ENCODE data around the gene DMXL2.
"Not testable (repeated sequence)": the region's sequence is repeated elsewhere in the genome, so short reads cannot be mapped to it uniquely, and the experiment has no call there.

Gene DMXL2

GRCh38 chr15:51576286-51576850 lies 46.2 kb downstream of the DMXL2 start:
- no peak for DNase-seq

GRCh38 chr15:51575775-51576174 lies 46.8 kb downstream of the DMXL2 start:
- DNase-seq, result no peak

- not testable (repeated sequence) for DNase-seq
These were observed 49.2 kb downstream of the DMXL2 start for GRCh38 chr15:51573352-51573751.

- DNase-seq, result not testable (repeated sequence)
These were observed 53.4 kb downstream of the DMXL2 start for GRCh38 chr15:51568939-51569784.

- no peak for DNase-seq
These were observed 61.3 kb downstream of the DMXL2 start for GRCh38 chr15:51561271-51561670.

- no peak for DNase-seq
These were observed 63.7 kb downstream of the DMXL2 start for GRCh38 chr15:51558876-51559275.

GRCh38 chr15:51558411-51558810 lies 64.2 kb downstream of the DMXL2 start:
- no peak for DNase-seq

GRCh38 chr15:51550841-51551240 lies 71.7 kb downstream of the DMXL2 start:
- peak; percentile 10 for DNase-seq

- DNase-seq, result no peak
These were observed 74.9 kb downstream of the DMXL2 start for GRCh38 chr15:51547656-51548055.

- no peak for DNase-seq
These were observed 85.5 kb downstream of the DMXL2 start for GRCh38 chr15:51536965-51537574.

GRCh38 chr15:51533672-51534398 lies 88.7 kb downstream of the DMXL2 start:
- no peak for DNase-seq

- no peak for DNase-seq
These were observed 95.6 kb downstream of the DMXL2 start for GRCh38 chr15:51526955-51527354.

- DNase-seq, result no peak
These were observed 98.2 kb downstream of the DMXL2 start for GRCh38 chr15:51524376-51524775.

- DNase-seq, result no peak
These were observed 106.3 kb downstream of the DMXL2 start for GRCh38 chr15:51516291-51516690.

- DNase-seq, result no peak
These were observed 117.3 kb downstream of the DMXL2 start for GRCh38 chr15:51505251-51505650.

- no peak for DNase-seq
These were observed 119.6 kb downstream of the DMXL2 start for GRCh38 chr15:51503003-51503402.

GRCh38 chr15:51499379-51499976 lies 123.1 kb downstream of the DMXL2 start:
- DNase-seq, result peak; percentile 44

GRCh38 chr15:51497806-51498205 lies 124.8 kb downstream of the DMXL2 start:
- no peak for DNase-seq

- DNase-seq, result no peak
These were observed 126.3 kb downstream of the DMXL2 start for GRCh38 chr15:51496246-51496645.

GRCh38 chr15:51494411-51495314 lies 127.9 kb downstream of the DMXL2 start:
- DNase-seq, result no peak

- no peak for DNase-seq
These were observed 128.7 kb downstream of the DMXL2 start for GRCh38 chr15:51493892-51494291.

GRCh38 chr15:51492528-51492927 lies 130.0 kb downstream of the DMXL2 start:
- peak; percentile 64 for DNase-seq

Data from NCI-H2171 (cell line).